RWPE2 (cell line): ENCODE data around the gene GPR183.

Source experiments
- ATAC-seq: fragments of 200-7000 bp; cut with Tn5 transposase; 3 replicates; pipeline ENCODE4 v1.9.1; 2021; ENCODE audit warnings: low read depth
- DNase-seq: peaks from one replicate; pipeline ENCODE4 v3.0.0-alpha.2; 2020; ENCODE audit warnings: low spot score
- H3K27ac ChIP-seq: fragments of 450-650 bp; 2 replicates; pipeline ENCODE4 v1.5.1; 2017; ENCODE audit warnings: mild to moderate bottlenecking; ENCODE audit not compliant: poor library complexity, severe bottlenecking
- H3K27me3 ChIP-seq: fragments of 250-450 bp; sonication (Bioruptor Pico); 2 replicates; pipeline ENCODE4 v1.5.1; 2021; ENCODE audit warnings: mild to moderate bottlenecking, moderate library complexity; ENCODE audit not compliant: insufficient read depth, poor library complexity, severe bottlenecking
- H3K36me3 ChIP-seq: fragments of 250-450 bp; sonication (Bioruptor Pico); 2 replicates; pipeline ENCODE4 v1.5.1; 2020; ENCODE audit warnings: low read depth, mild to moderate bottlenecking, moderate library complexity
- H3K4me1 ChIP-seq: fragments of 250-450 bp; sonication (Bioruptor Pico); 2 replicates; pipeline ENCODE4 v1.5.1; 2021; ENCODE audit warnings: mild to moderate bottlenecking, moderate library complexity; ENCODE audit not compliant: insufficient read depth, poor library complexity, severe bottlenecking
- H3K4me3 ChIP-seq: fragments of 250-450 bp; sonication (Bioruptor Pico); 2 replicates; pipeline ENCODE4 v1.5.1; 2021; ENCODE audit warnings: mild to moderate bottlenecking, moderate library complexity; ENCODE audit not compliant: severe bottlenecking
- H3K9me3 ChIP-seq: fragments of 250-450 bp; sonication (Bioruptor Pico); 2 replicates; pipeline ENCODE4 v1.5.1; 2021; ENCODE audit warnings: mild to moderate bottlenecking, moderate library complexity; ENCODE audit not compliant: severe bottlenecking
- TF ChIP-seq, protein P1 (sequence below): fragments of 450-650 bp; IDR thresholded peaks from one replicate; pipeline ENCODE4 v1.5.1; 2017; ENCODE audit warnings: mild to moderate bottlenecking, moderate library complexity; ENCODE audit not compliant: poor library complexity, severe bottlenecking

Gene GPR183

DNA sequence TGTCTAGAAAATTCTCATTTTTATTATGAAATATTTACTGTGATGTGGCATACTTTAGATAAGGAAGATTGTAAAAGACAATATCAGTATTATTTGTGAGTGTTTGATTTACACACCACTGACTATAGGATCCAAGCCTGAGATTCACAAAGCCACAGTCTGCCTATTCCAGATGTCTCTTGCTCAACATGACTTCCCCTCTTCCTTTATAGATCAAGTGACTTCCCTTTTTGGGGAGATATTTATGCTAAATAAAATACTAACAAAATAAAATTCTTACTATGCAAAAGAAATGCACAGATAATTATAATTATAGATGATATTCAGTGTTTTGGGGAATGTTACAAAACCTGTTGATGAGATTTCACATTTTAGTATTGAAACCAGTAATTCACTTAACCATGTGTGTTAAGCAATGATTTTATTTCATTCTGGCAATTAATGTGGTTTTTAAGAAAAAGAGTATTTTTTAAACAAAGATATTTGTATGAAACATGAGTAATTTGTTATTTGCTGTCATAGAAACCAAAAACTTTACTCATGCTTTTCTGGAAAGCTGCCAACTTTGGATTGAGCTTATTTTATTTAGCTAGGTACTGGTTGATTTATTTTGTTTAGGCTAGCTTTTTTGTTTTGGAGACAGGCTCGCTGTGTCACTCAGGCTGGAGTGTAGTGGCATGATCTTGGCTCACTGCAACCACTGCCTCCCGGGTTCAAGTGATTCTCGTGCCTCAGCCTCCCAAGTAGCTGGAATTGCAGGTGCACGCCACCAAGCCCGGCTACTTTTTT is 13.7 kb upstream of the GPR183 start:
- peaks cover 27% of the 10 kb centered on the region for H3K4me1 ChIP-seq
- no peaks in the 10 kb centered on the region for H3K27me3 ChIP-seq
- peak overlapping the region; percentile 42 for H3K27ac ChIP-seq
- TF ChIP-seq, protein P1, sequence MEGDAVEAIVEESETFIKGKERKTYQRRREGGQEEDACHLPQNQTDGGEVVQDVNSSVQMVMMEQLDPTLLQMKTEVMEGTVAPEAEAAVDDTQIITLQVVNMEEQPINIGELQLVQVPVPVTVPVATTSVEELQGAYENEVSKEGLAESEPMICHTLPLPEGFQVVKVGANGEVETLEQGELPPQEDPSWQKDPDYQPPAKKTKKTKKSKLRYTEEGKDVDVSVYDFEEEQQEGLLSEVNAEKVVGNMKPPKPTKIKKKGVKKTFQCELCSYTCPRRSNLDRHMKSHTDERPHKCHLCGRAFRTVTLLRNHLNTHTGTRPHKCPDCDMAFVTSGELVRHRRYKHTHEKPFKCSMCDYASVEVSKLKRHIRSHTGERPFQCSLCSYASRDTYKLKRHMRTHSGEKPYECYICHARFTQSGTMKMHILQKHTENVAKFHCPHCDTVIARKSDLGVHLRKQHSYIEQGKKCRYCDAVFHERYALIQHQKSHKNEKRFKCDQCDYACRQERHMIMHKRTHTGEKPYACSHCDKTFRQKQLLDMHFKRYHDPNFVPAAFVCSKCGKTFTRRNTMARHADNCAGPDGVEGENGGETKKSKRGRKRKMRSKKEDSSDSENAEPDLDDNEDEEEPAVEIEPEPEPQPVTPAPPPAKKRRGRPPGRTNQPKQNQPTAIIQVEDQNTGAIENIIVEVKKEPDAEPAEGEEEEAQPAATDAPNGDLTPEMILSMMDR = no peak
- no peaks in the 10 kb centered on the region for H3K36me3 ChIP-seq
- no peak overlapping the region for H3K4me3 ChIP-seq
- ATAC-seq (peak; percentile 41; the same call in 2 of the 3 replicates), DNase-seq (no peak)
- H3K9me3 ChIP-seq = no peaks in the 10 kb centered on the region

DNA sequence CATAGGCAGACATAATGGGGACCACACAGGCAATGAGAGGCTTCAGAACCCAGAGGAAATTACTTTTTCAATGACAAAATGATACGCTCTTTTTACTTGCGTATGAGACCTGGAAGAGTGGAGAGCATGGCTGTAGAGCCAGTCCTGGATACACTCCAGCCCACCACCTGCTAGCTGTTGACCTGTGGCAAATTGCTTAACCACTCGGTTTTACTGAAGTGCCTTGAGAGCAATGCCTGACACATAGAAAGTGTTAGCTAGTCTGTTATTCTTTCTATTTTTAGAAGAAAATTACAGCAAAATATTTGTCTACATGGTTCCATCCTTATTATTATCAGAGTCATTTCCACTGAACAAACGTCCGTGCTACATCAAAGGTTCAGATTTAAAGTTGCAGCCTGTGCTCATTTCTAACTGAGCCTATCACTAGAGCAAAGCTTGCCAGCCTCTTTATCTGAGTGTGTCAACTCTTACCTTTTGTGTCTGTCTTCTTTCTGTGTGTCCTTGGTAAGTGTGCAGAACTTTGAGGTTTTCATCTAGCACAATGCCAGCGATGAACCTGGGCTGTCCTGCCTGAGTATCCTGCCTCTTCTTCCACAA is 9.6 kb upstream of the GPR183 start:
- no peak overlapping the region for H3K27ac ChIP-seq
- no peak overlapping the region for H3K4me3 ChIP-seq
- TF ChIP-seq, protein P1 = no peak
- H3K27me3 ChIP-seq = no peaks in the 10 kb centered on the region
- H3K36me3 ChIP-seq = no peaks in the 10 kb centered on the region
- ATAC-seq = no peak
- H3K9me3 ChIP-seq = no peaks in the 10 kb centered on the region
- H3K4me1 ChIP-seq = peaks cover 19% of the 10 kb centered on the region
- no peak for DNase-seq

DNA sequence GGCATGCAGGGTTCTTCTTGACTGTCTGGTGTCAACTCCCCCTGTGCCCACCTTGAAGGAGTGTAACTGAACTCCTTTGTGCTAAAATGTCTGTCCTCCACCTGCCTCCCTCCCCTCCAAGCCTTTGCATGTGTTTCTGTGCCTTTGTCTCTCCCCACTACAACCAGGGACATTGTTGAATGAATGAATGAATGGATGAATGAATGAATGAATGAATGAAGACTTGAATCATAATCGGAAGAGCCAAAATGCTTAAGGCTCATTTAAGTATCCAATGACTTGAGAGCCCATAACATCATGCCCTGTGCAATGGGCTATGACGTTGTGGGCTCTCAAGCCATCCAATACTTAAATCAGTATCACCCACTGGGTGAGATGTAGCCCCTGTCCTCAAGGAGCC is 9.0 kb upstream of the GPR183 start:
- Histone ChIP-seq H3K4me1 (peaks cover 13% of the 10 kb centered on the region), H3K9me3 (no peaks in the 10 kb centered on the region), H3K27me3 (no peaks in the 10 kb centered on the region), H3K36me3 (no peaks in the 10 kb centered on the region), H3K4me3 (no peak overlapping the region), H3K27ac (no peak overlapping the region)
- ATAC-seq (no peak), DNase-seq (no peak)
- TF ChIP-seq, protein P1 = no peak

DNA sequence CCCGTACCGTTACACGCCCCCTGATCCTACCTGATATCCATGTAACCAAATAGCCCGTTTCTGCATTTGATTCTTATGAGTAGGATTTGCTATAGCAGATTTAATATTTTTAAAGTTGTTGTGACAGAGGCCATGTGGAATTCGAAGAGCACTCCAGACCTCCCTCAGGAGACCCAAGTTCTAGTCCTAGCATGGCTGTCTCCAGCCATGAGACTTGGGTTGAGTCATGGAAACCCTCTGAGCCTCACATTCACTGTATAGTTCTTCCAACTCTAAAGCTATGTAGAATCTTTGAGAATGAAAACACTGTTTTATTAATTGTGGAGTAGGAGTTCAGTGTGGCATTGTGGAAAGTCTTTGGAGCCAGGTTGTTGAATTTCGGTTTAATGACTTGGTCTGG is 8.0 kb upstream of the GPR183 start:
- TF ChIP-seq, protein P1 = no peak
- Histone ChIP-seq H3K4me3 (no peak overlapping the region), H3K36me3 (no peaks in the 10 kb centered on the region), H3K27me3 (no peaks in the 10 kb centered on the region), H3K27ac (no peak overlapping the region), H3K4me1 (peaks cover 3% of the 10 kb centered on the region), H3K9me3 (no peaks in the 10 kb centered on the region)
- DNase-seq (no peak), ATAC-seq (no peak)
